Pancreas (tissue), 10 donors: Measurements from ENCODE around the gene ASAP2. TPM values are rescaled to one million over a fixed set of nuclear protein-coding genes. Genes with fewer than 3 reads are reported as not detected.

Source experiments
- ATAC-seq, 4 donors: fragments of 200-7000 bp; cut with Tn5 transposase; one replicate each; pipeline versions ENCODE4 v1.8.0 to v1.9.1; 2020; ENCODE audit warnings: mild to moderate bottlenecking in 4 of 4, moderate library complexity in 4 of 4
- DNase-seq, 6 donors: peaks; one replicate each; pipeline ENCODE4 v3.0.0-alpha.2; 2020
- FAIRE-seq: peaks from 2 replicates; lab custom pipeline; 2012; peaks lifted over from hg19 to GRCh38; lab: Jason Lieb, UNC
- H3K27ac ChIP-seq, 4 donors: fragments of 200-600 bp; sonication (generic); 1 replicate in 3 of 4; 2 replicates in 1 of 4; pipeline versions ENCODE4 v1.5.0 to v1.8.0; 2020
- H3K27me3 ChIP-seq, 4 donors: fragments of 200-600 bp; one replicate each; pipeline ENCODE4 v1.8.0; 2021
- H3K36me3 ChIP-seq, 3 donors: fragments of 200-600 bp; sonication (generic) in 1 of 3; one replicate each; pipeline versions ENCODE4 v1.5.0 to v1.8.0; 2020 to 2021
- H3K4me1 ChIP-seq, 3 donors: fragments of 200-600 bp; one replicate each; pipeline ENCODE4 v1.8.0; 2021
- H3K4me3 ChIP-seq, 4 donors: fragments of 200-600 bp; sonication (generic) in 2 of 4; one replicate each; pipeline versions ENCODE4 v1.5.0 to v1.8.0; 2020 to 2021
- H3K9me3 ChIP-seq, 4 donors: fragments of 200-600 bp; one replicate each; pipeline ENCODE4 v1.8.0; 2021
- WGBS, 2 donors: extraction: QIAGEN DNeasy Blood & Tissue Kit; methylation state at CpG; one replicate each; pipeline ENCODE4 v1.1.7; 2013; 5-methylcytosine and 5-hydroxymethylcytosine counted together
- intact Hi-C, 3 donors: fragments of 100-400 bp; cut with DNase I; formaldehyde crosslinking; loops; one replicate each; pipeline versions ENCODE4 v1.11.1 to v1.14.2; 2022
- polyA plus RNA-seq, 2 donors: library from polyadenylated mRNA; stranded (reverse); fragments of 200-250 nt; gene quantifications; one replicate each; pipeline ENCODE4 v1.2.3, GENCODE V29; 2013
- total RNA-seq, 6 donors: library from RNA; stranded (reverse); fragmentation: NEBNext Ultra II Directional in 4 of 6; extraction: Animal tissue kit (Norgen Biotek cat#: 25700) in 4 of 6; gene quantifications; one replicate each; pipeline versions ENCODE4 v1.2.1 to v1.2.4, GENCODE V29; 2021 to 2023
- TF ChIP-seq, protein P1 (sequence below), 4 donors: fragments of 200-600 bp; sonication (generic) in 3 of 4; IDR thresholded peaks; one replicate each; pipeline versions ENCODE4 v1.5.0 to v1.8.0; 2021; ENCODE audit warnings: antibody characterized with exemption in 4 of 4
- donor health status: healthy with polysubstance abuse.
- donor health status: DM: no; HTN: no; CAD: no; lungs with moderate emphysema.
- donor health status: DM: no; HTN: no; CAD: no.
- donor health status: control.
- donor health status: control.
- donor health status: Bipolar disorder and iron deficiency.
- donor health status: DM: yes; HTN: yes; CAD: no.
- donor health status: DM: no; HTN: no; CAD: no.
- donor health status: DM: no; HTN: no; CAD: no.
- donor health status: DM: yes; HTN: yes; CAD: no.

Gene ASAP2
- total and polyA plus RNA-seq, 8 donors, result 5.8 to 17.7 (median 7.3) TPM

DNA sequence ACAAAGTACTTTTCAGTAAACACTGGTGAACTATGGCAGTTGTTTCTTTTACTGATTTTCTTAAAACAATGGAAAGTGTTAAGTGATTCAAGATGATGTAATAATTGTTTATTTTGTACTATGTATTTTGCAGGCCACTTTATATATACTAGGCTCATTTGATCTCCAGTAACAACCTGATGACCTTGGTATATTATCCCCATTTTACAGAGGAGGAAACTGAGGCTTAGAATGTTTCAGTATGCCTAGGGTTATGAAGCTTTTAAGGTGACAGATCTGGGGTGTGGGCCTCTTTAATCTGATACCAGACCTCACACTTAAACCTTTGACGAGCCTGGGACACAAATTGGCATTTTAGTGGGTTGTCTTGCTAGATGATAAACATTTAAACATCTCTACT lies 153.5 kb downstream of the ASAP2 start:
- no peaks in the 10 kb centered on the region for H3K4me1 ChIP-seq
- no peak for FAIRE-seq
- no peaks in the 10 kb centered on the region for H3K27me3 ChIP-seq
- intact Hi-C loops, result no loop called here
- ATAC-seq, result no peak
- H3K27ac ChIP-seq, result no peak overlapping the region
- H3K9me3 ChIP-seq, result no peaks in the 10 kb centered on the region
- H3K36me3 ChIP-seq, result peaks cover 0 to 4% (median 0%) of the 10 kb centered on the region in 3 donors
- DNase-seq, result no peak
- TF ChIP-seq, protein P1, sequence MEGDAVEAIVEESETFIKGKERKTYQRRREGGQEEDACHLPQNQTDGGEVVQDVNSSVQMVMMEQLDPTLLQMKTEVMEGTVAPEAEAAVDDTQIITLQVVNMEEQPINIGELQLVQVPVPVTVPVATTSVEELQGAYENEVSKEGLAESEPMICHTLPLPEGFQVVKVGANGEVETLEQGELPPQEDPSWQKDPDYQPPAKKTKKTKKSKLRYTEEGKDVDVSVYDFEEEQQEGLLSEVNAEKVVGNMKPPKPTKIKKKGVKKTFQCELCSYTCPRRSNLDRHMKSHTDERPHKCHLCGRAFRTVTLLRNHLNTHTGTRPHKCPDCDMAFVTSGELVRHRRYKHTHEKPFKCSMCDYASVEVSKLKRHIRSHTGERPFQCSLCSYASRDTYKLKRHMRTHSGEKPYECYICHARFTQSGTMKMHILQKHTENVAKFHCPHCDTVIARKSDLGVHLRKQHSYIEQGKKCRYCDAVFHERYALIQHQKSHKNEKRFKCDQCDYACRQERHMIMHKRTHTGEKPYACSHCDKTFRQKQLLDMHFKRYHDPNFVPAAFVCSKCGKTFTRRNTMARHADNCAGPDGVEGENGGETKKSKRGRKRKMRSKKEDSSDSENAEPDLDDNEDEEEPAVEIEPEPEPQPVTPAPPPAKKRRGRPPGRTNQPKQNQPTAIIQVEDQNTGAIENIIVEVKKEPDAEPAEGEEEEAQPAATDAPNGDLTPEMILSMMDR (IDR thresholded peaks at IDR 0.05), result no peak
- H3K4me3 ChIP-seq, result no peak overlapping the region
- 91 to 96% methylated on average over 1 of the region's 1 CpG for WGBS, 2 donors

DNA sequence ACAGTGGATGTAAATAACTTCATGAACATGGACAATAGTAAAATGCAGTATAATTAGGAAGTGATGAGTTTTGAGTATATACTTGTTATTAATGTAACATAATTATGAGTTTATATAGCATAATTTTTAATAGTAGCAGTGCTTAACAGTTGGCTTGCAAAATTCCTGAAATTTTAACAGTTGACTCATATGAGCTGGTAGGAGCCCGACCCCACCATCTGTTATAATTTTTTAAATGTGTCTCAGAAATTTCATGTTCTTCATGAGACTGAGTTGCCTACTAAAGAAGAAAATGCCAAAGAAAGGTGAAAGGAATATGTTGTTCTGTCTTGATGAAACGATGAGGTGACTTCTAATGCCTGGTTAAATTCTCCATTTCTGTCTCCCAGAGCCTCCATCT lies 154.1 kb downstream of the ASAP2 start:
- H3K4me3 ChIP-seq, result no peak overlapping the region
- no peaks in the 10 kb centered on the region for H3K9me3 ChIP-seq
- no peaks in the 10 kb centered on the region for H3K27me3 ChIP-seq
- ATAC-seq, result no peak
- H3K4me1 ChIP-seq, result no peaks in the 10 kb centered on the region
- peaks cover 0 to 4% (median 0%) of the 10 kb centered on the region in 3 donors for H3K36me3 ChIP-seq
- 88 to 97% methylated on average over 2 of the region's 2 CpGs for WGBS, 2 donors
- no peak for DNase-seq
- FAIRE-seq, result no peak
- TF ChIP-seq, protein P1 (IDR thresholded peaks at IDR 0.05), result no peak
- H3K27ac ChIP-seq, result no peak overlapping the region
- intact Hi-C loops, result no loop called here

DNA sequence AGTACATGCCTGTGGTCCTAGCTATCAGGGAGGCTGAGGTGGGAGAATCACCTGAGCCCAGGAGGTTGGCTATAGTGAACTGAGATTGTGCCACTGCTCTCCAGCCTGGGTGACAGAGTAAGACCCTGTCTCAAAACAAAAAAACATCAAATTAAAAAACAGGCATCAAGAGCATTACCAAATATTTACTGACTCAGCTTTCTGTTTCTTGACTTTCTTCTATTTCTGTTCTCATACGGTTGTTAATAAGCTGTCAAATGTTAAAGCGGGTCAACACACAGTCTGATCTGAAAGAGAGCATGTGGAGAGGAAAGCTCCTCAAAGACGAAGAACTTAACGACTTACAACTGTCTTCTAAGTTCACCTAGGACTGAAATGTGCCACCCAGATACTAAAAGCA lies 157.8 kb downstream of the ASAP2 start:
- WGBS, 2 donors, result 85 to 86% methylated on average over 4 of the region's 4 CpGs
- H3K36me3 ChIP-seq, result peaks cover 0 to 15% (median 8%) of the 10 kb centered on the region in 3 donors
- H3K9me3 ChIP-seq, result no peaks in the 10 kb centered on the region
- no peak overlapping the region for H3K27ac ChIP-seq
- FAIRE-seq (no peak), DNase-seq (no peak), ATAC-seq (no peak)
- TF ChIP-seq, protein P1 (IDR thresholded peaks at IDR 0.05), result no peak
- H3K4me3 ChIP-seq, result no peak overlapping the region
- intact Hi-C loops, result no loop called here
- no peaks in the 10 kb centered on the region for H3K4me1 ChIP-seq
- no peaks in the 10 kb centered on the region for H3K27me3 ChIP-seq

DNA sequence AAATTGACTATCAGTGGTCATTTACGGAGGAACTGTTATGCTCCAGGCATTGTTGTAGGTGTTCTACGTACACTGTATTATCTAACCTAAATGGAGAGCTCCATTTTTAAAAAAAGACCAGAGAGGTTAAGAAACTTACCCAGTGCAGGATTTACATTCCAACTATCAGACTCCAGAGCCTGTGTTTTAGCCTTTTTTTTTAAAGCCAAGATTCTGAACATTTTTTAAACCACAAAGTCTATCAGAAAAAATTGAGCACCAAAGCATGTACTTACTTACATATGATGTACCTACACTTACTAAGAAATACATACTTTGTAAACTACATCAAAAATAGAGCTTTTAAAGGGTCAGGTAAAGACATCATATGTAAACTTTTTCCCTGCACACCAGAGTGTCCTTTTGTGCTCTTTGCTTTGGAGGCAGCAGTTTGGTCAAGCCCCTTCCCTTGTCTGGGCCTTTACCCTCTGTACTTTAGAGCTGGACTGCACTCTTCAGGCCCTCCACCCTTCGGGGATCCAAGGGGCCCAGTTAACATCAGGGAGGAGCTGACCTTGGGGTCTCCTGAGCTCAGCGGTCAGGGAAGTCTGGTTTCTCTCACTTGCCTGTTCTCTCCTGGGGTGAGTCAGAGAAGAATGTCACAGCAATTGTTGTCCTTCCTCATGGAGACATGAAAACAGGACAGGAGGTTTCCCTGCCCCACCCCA lies 158.3 kb downstream of the ASAP2 start:
- no peaks in the 10 kb centered on the region for H3K4me1 ChIP-seq
- no peak overlapping the region for H3K27ac ChIP-seq
- no peak overlapping the region for H3K4me3 ChIP-seq
- H3K27me3 ChIP-seq, result no peaks in the 10 kb centered on the region
- FAIRE-seq (no peak), ATAC-seq (no peak), DNase-seq (no peak)
- TF ChIP-seq, protein P1 (IDR thresholded peaks at IDR 0.05), result no peak
- peaks cover 0 to 15% (median 8%) of the 10 kb centered on the region in 3 donors for H3K36me3 ChIP-seq
- no peaks in the 10 kb centered on the region for H3K9me3 ChIP-seq
- WGBS, 2 donors, result 64 to 67% methylated on average over 4 of the region's 4 CpGs
- intact Hi-C loops, result no loop called here

DNA sequence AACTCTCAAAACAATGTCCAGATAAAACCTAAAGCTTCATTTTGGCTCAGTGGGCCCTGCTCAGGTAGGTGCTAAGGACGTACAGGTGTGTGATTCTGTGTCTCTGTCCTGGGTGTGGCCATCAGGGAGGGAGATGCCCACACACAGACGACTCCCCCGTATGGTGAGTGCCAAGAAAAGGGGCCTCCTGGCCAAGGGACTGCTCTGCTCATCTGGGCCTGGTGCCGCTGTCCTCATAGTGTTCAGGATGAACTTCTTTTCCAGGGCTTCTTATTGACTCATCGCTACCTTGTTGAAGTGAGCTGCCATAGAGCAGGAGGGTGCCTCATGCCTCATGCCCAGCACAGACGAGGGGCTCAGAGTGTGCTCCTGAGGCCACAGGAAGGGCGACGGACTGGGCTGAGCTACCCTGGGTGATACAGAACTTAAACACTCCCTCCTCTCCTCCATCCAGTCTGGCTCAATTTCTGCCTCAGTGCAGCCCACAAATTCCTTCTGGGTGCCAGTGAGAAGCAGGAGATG lies 158.9 kb downstream of the ASAP2 start:
- no peaks in the 10 kb centered on the region for H3K4me1 ChIP-seq
- FAIRE-seq (no peak), DNase-seq (no peak), ATAC-seq (no peak)
- H3K36me3 ChIP-seq, result peaks cover 0 to 15% (median 8%) of the 10 kb centered on the region in 3 donors
- H3K27ac ChIP-seq, result no peak overlapping the region
- intact Hi-C loops, result no loop called here
- no peak overlapping the region for H3K4me3 ChIP-seq
- H3K9me3 ChIP-seq, result no peaks in the 10 kb centered on the region
- WGBS, 2 donors, result 87 to 91% methylated on average over 8 of the region's 8 CpGs
- no peaks in the 10 kb centered on the region for H3K27me3 ChIP-seq
- TF ChIP-seq, protein P1 (IDR thresholded peaks at IDR 0.05), result no peak
